Measurements from ENCODE around the gene EIF3L.
"Not testable (repeated sequence)": the region's sequence is repeated elsewhere in the genome, so short reads cannot be mapped to it uniquely, and the experiment has no call there.

The EIF3L gene

DNA sequence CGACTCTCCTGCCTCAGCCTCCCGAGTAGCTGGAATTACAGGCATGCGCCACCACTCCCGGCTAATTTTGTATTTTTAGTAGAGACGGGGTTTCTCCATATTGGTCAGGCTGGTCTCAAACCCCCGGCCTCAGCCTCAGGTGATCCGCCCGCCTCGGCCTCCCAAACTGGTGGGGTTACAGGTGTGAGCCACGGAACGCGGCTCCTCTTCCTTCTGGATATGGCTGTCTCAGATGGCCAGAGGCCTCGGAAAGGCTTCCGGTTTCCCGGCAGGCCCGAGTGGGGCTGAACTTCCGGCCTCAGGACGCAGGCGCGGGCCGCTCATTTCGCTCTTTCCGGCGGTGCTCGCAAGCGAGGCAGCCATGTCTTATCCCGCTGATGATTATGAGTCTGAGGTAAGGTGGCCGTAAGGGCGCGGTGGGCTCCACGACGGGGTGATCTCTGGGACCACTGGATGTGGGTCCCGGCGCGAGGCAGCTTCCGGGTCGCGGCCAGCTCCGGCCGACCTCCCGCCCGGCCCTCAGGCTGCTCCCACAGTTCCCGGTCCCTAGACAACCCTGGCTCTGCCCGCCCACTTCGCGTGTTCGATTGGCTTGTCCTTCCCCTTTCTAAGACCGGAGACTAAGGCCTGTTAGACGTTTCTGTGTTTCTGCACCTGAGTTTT lies at the start of gene EIF3L:
EIF3L (plus strand) TSS at position 331 of the 663 bp plus-strand sequence; CDS start at position 362, 31 bp downstream.
- peak; percentile 14 for FAIRE-seq

GRCh38 chr22:37799979-37800378 lies 49.2 kb upstream of the EIF3L start:
- not testable (repeated sequence) for FAIRE-seq

GRCh38 chr22:37801946-37802309 lies 47.3 kb upstream of the EIF3L start:
- no peak for FAIRE-seq

- FAIRE-seq = no peak
Measured at GRCh38 chr22:37802310-37803194, 46.7 kb upstream of the EIF3L start.

GRCh38 chr22:37803195-37803638 lies 46.0 kb upstream of the EIF3L start:
- no peak for FAIRE-seq

DNA sequence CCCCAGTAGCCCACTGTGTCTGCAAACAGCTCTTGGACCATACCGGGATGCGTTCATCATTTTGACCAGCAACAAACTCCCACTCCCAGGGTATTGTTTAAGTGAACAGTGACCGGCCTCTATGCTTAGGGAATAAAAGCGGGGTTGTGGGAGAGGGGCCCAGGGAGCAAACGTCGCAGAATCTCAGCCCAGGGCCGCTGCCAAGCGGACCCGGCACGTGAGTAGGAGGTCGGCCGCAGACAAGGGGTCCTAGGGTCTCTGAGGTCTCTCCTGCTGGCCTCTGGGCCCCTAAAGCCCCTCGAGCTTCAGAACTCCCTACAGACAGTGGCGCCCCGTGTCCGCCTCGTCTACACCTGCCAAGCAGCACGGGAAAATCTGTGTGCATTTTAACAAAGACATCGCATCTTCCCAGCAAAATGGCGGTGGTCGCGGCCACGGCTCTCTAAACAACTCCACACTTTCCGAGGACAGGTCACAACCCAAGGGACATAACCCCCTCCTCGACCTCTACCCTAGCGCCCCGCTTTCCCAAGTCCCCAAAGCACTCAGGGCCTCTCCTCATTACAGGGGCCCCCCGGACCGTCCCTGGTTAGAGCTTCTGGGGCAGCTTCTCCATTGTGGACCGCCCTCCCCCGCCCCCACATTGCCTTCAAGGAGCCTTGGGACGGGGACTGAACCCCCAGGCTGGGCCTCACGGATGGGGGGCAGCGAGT lies 45.4 kb upstream of the EIF3L start:
- no peak for FAIRE-seq

DNA sequence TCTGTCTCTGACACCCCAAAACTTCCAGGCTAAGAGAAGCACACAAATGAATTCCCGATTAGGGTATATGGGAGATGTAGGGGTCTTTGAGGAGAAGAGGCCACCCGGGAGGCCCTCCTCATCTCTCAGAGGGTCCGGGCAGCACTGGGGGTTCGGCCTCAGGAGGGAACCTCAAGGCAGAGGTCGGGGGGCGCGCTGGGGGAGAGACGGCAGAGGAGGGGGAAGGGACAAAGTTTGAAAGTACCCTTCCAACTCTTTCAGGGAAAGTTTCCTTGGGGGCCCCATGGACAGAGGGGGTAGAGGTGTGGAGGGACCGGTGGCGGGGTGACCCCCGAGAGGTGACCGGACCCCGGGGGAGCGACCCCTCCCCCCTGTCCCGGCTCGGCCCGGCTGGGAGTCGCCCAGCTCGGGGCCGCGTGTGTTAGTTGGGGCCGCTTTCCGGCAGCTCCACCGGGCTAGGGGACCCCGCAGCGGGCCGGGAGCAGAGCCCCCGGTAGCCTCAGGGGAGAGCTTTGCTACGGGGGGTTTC lies 44.8 kb upstream of the EIF3L start:
- no peak for FAIRE-seq

GRCh38 chr22:37804881-37805809 lies 44.1 kb upstream of the EIF3L start:
- FAIRE-seq = no peak

- no peak for FAIRE-seq
Measured at GRCh38 chr22:37805810-37806277, 43.4 kb upstream of the EIF3L start.

DNA sequence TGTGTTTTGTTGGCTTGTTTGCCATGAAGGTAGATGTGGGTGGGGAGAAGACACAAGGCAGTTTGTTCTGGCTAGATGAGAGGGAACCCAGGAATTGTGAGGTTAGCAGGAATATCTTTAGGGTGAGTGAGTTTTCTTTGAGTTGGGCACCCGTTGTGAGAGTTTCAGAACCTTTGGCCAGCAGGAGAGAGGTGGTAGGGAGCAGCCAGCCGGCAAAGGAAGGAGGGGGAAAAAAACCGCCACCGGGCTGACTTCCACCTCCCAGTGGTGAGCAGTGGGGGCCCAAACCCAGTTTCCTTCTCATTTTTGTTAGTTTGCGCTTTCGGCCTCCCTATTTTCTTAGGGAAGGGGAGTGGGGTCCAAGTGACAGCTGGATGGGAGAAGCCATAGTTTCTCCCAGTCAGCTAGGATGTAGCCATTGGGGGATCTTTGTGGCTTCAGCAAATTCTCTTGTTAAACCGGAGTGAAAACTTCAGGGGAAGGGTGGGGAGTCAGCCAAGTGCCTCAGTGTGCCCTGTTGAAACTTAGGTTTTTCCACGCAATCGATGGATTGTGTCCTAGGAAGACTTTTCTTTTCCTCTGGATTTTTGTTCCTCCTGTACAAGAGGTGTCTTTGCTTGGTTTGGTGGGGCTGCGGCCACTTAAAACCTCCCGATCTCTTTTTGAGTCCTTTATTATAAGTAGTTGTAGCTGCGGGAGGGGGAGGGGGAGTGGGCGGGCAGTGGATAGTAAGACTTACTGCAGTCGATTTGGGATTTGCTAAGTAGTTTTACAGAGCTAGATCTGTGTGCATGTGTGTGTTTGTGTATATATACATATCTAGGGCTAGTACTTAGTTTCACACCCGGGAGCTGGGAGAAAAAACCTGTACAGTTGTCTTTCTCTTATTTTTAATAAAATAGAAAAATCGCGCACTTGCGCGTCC lies 42.5 kb upstream of the EIF3L start:
- no peak for FAIRE-seq

DNA sequence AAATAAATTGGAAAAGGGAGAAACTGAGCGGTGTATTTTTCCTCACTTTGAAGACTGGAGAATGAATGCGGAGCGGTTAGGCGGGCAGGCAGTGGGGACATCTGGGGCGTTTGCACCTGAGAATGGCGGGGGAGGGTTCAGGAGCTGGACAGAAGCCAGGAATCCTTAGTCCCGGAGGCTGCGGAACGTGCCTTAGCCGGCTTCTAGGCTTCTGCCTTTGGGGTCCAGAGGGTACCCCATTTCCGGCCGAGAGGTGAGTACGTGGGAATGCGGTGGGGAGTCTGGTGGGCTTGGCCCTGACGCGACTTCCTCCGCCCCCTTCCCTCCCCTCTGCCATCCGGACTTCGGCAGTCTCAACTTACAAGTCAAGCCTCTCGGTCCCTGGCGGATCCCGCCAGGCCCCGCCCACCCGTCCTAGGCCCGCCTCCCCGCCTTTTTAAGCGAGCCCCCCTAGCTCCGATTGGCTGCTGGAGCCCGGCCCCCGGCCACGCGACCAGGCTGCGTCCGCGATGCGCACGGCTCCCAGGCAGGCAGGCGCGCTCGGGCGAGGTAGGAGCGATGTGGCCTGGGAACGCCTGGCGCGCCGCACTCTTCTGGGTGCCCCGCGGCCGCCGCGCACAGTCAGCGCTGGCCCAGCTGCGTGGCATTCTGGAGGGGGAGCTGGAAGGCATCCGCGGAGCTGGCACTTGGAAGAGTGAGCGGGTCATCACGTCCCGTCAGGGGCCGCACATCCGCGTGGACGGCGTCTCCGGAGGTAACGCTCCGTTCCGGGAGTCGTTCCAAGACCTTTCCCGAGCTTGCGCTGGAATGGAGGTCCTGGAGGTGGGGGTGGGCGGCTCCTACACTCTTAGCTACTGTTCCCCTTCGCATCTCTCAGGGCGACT lies 41.6 kb upstream of the EIF3L start, which contains the start of gene GCAT:
GCAT (plus strand) TSS at position 525 of the 884 bp plus-strand sequence; CDS start at position 559, 34 bp downstream.
- peak; percentile 78 for FAIRE-seq

DNA sequence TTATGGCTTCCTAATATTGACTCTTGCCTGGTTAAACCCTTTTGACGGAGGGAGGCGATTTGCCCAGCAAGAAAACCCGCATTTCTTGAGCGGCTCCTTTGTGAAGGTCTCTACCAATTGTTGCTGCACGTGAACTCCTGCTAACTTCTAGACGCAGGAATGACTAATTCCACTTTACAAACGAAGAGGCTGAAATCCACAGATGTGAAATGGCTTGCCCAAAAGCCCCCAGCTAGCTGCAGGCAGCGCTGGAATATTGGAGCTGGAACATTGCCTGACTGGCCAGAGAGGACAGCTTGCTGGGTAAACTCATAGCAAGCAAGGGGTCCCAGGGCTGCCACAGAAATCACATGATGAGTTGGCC lies 40.9 kb upstream of the EIF3L start:
- FAIRE-seq = no peak

DNA sequence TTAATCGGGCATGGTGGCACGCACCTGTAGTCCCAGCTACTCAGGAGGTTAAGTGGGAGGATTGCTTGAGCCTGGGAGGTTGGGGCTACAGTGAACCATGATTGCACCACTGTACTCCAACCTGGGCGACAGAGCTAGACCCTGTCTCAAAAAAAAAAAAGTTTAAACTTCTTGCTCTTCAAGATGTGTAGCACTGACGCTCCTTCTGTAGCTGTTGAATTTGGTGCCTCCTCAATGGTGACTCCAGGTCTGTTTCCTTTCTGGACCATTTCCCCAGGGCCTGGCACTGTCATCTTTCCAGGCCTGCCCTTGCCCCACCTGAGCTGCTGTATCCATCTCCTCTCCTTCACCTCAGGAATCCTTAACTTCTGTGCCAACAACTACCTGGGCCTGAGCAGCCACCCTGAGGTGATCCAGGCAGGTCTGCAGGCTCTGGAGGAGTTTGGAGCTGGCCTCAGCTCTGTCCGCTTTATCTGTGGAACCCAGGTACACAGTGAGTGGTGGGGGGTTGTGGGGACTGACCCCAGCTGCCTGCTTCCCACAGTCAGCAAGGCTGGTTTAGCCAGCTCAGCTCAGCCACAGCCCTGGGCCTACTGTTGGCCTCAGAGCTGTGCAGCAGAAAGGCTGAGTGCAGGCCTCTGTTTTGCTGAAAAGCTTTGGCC lies 39.4 kb upstream of the EIF3L start:
- FAIRE-seq = no peak

DNA sequence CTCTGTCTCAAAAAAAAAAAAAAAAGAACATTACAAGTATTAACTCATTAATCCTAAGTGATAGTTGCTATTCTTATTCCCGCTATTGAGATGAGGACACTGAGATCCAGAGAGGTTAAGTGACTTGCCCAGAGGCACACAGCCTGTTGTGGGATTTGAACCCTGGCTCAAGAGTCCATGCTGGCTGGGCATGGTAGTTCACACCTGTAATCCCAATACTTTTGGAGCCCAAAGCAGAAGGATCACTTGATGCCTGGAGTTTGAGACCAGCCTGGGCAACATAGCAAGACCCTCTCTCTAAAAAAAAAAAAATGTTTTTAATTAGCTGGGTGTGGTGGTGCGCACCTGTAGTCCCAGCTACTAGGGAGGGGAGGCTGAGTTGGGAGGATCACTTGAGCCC lies 37.4 kb upstream of the EIF3L start:
- no peak for FAIRE-seq

- FAIRE-seq = no peak
Measured at GRCh38 chr22:37812869-37813678, 36.1 kb upstream of the EIF3L start.

- FAIRE-seq = no peak
Measured at GRCh38 chr22:37815593-37815992, 33.6 kb upstream of the EIF3L start.

DNA sequence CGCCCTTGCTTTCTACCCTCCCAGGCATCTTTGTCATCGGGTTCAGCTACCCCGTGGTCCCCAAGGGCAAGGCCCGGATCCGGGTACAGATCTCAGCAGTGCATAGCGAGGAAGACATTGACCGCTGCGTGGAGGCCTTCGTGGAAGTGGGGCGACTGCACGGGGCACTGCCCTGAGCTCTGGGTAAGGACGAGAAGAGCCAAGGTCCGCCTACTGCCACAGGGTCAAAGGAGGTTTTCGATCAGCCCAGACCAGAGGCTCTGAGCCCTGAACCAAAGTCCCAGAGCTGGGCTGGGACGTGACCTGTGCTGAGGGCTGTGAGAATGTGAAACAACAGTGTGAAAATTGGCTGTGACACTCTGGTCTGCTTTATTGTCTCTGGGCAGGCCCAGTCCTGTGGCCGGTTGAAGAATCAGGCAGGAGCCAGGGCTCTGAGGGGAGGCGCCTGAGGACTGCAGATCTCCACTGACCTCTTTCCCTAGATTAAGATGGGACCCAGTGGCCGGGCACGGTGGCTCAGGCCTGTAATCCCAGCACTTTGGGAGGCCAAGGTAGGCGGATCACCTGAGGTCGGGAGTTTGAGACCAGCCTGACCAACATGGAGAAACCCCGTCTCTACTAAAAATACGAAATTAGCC lies 32.6 kb upstream of the EIF3L start:
- no peak for FAIRE-seq
